Kidney epithelial cell (primary cell): ENCODE measurements around the gene SULT6B1. TPM values are rescaled to one million over a fixed set of nuclear protein-coding genes. Genes with fewer than 3 reads are reported as not detected.

Experiments used
- DNase-seq: peaks from one replicate; pipeline ENCODE4 v3.0.0-alpha.2; 2010; ENCODE audit warnings: low read depth
- H3K27me3 ChIP-seq: 2 replicates; pipeline ENCODE4 v1.6.0; 2011; ENCODE audit warnings: low read length; ENCODE audit not compliant: control insufficient read depth, insufficient read depth
- H3K36me3 ChIP-seq: 2 replicates; pipeline ENCODE4 v1.5.1; 2011; ENCODE audit warnings: low read length; ENCODE audit not compliant: control insufficient read depth, insufficient read depth
- H3K4me3 ChIP-seq: 2 replicates; pipeline ENCODE4 v1.5.1; 2011; ENCODE audit warnings: low read depth, mild to moderate bottlenecking, control low read depth, low read length
- CTCF ChIP-seq: IDR thresholded peaks from 2 replicates; pipeline ENCODE4 v1.5.1; 2011; ENCODE audit warnings: mild to moderate bottlenecking, moderate library complexity, low read length, control low read depth, inconsistent platforms; ENCODE audit not compliant: insufficient read depth, poor library complexity, severe bottlenecking
- total RNA-seq: library from RNA; depleted of rRNA; stranded (reverse); fragments of >200 nt; gene quantifications from 2 replicates; pipeline ENCODE4 v1.2.3, GENCODE V29; 2015

Gene SULT6B1
- total RNA-seq, 1 donor from 2014 or later = not detected

GRCh38 chr2:37191253-37191652 lies 2.8 kb upstream of the SULT6B1 start:
- Histone ChIP-seq H3K27me3 (no peaks in the 10 kb centered on the region), H3K36me3 (no peaks in the 10 kb centered on the region), H3K4me3 (no peak overlapping the region)
- DNase-seq = no peak
- no peak for TF ChIP-seq CTCF

GRCh38 chr2:37190290-37190689 lies 1.8 kb upstream of the SULT6B1 start:
- no peak for TF ChIP-seq CTCF
- H3K27me3 ChIP-seq = no peaks in the 10 kb centered on the region
- H3K36me3 ChIP-seq = no peaks in the 10 kb centered on the region
- no peak for DNase-seq
- H3K4me3 ChIP-seq = no peak overlapping the region

- no peak for TF ChIP-seq CTCF
- Histone ChIP-seq H3K27me3 (no peaks in the 10 kb centered on the region), H3K4me3 (no peak overlapping the region), H3K36me3 (no peaks in the 10 kb centered on the region)
- DNase-seq = peak; percentile 61
Measured at GRCh38 chr2:37189452-37190153, 1.1 kb upstream of the SULT6B1 start.

- no peak for DNase-seq
- Histone ChIP-seq H3K4me3 (no peak overlapping the region), H3K27me3 (no peaks in the 10 kb centered on the region), H3K36me3 (no peaks in the 10 kb centered on the region)
- no peak for TF ChIP-seq CTCF
Measured at GRCh38 chr2:37181726-37182684, 6.5 kb downstream of the SULT6B1 start.

GRCh38 chr2:37180640-37181039 lies 7.8 kb downstream of the SULT6B1 start:
- no peak for TF ChIP-seq CTCF
- Histone ChIP-seq H3K4me3 (no peak overlapping the region), H3K27me3 (no peaks in the 10 kb centered on the region), H3K36me3 (no peaks in the 10 kb centered on the region)
- no peak for DNase-seq
